DOHH2 (cell line): Measurements from ENCODE around the gene DGKZ.

ENCODE experiments used
- H3F3A ChIP-seq: fragments of 200-600 bp; sonication (generic), shearing (Covaris generic); 2 replicates; pipeline ENCODE4 v1.6.0; 2016; ENCODE audit warnings: antibody characterized with exemption, mild to moderate bottlenecking; ENCODE audit not compliant: control insufficient read depth, insufficient read depth
- H3K27ac ChIP-seq: fragments of 200-600 bp; sonication (generic); 2 replicates; pipeline ENCODE4 v1.5.1; 2014; ENCODE audit warnings: low read depth, mild to moderate bottlenecking, low read length, moderate library complexity
- H3K27me3 ChIP-seq: fragments of 200-600 bp; sonication (generic); 2 replicates; pipeline ENCODE4 v1.6.1; 2014; ENCODE audit warnings: mild to moderate bottlenecking, low read length, mixed read lengths; ENCODE audit not compliant: control insufficient read depth
- H3K36me3 ChIP-seq: fragments of 200-600 bp; sonication (generic); 2 replicates; pipeline ENCODE4 v1.6.1; 2014; ENCODE audit warnings: mild to moderate bottlenecking, low read length, moderate library complexity, mixed read lengths; ENCODE audit not compliant: control insufficient read depth
- H3K4me1 ChIP-seq: fragments of 200-600 bp; sonication (generic); 2 replicates; pipeline ENCODE4 v1.6.1; 2014; ENCODE audit warnings: mild to moderate bottlenecking, low read length, mixed read lengths; ENCODE audit not compliant: control insufficient read depth
- H3K4me2 ChIP-seq: fragments of 200-600 bp; sonication (generic); 2 replicates; pipeline ENCODE4 v1.6.0; 2014; ENCODE audit warnings: mild to moderate bottlenecking, low read length, moderate library complexity
- H3K4me3 ChIP-seq: fragments of 200-600 bp; sonication (generic); 2 replicates; pipeline ENCODE4 v1.5.1; 2014; ENCODE audit warnings: mild to moderate bottlenecking, low read length, mixed read lengths
- H3K79me2 ChIP-seq: fragments of 200-600 bp; sonication (generic); 2 replicates; pipeline ENCODE4 v1.6.1; 2014; ENCODE audit warnings: mild to moderate bottlenecking, low read length, mixed read lengths; ENCODE audit not compliant: control insufficient read depth
- H3K9me2 ChIP-seq: fragments of 200-600 bp; sonication (generic); replicated peaks from 2 replicates; pipeline ENCODE4 v1.6.1; 2014; ENCODE audit warnings: mild to moderate bottlenecking, low read length, mixed read lengths; ENCODE audit not compliant: control insufficient read depth
- H3K9me3 ChIP-seq: fragments of 200-600 bp; sonication (generic); 2 replicates; pipeline ENCODE4 v1.6.1; 2014; ENCODE audit warnings: antibody characterized with exemption, low read length, mixed read lengths; ENCODE audit not compliant: control insufficient read depth, insufficient read depth
- H4K20me1 ChIP-seq: fragments of 200-600 bp; sonication (generic); 2 replicates; pipeline ENCODE4 v1.6.0; 2014; ENCODE audit warnings: low read depth, mild to moderate bottlenecking, antibody characterized with exemption, low read length, moderate library complexity; ENCODE audit not compliant: control insufficient read depth, insufficient read depth
- EZH2phosphoT487 ChIP-seq: fragments of 200-600 bp; sonication (generic); IDR thresholded peaks from 2 replicates; pipeline ENCODE4 v1.6.1; 2017; ENCODE audit warnings: borderline replicate concordance, mild to moderate bottlenecking, antibody characterized with exemption, low read length, moderate library complexity, mixed read lengths
- TF ChIP-seq, protein P1 (sequence below): fragments of 200-600 bp; sonication (generic); IDR thresholded peaks from one replicate; pipeline ENCODE4 v1.5.1; 2014; ENCODE audit warnings: antibody characterized with exemption, mild to moderate bottlenecking, low read depth, low read length; ENCODE audit not compliant: poor library complexity, severe bottlenecking

DGKZ gene

GRCh38 chr11:46307785-46308341 lies 39.4 kb upstream of the DGKZ start:
- H3K4me3 ChIP-seq: no peak overlapping the region
- TF ChIP-seq EZH2phosphoT487: no peak
- TF ChIP-seq, protein P1, sequence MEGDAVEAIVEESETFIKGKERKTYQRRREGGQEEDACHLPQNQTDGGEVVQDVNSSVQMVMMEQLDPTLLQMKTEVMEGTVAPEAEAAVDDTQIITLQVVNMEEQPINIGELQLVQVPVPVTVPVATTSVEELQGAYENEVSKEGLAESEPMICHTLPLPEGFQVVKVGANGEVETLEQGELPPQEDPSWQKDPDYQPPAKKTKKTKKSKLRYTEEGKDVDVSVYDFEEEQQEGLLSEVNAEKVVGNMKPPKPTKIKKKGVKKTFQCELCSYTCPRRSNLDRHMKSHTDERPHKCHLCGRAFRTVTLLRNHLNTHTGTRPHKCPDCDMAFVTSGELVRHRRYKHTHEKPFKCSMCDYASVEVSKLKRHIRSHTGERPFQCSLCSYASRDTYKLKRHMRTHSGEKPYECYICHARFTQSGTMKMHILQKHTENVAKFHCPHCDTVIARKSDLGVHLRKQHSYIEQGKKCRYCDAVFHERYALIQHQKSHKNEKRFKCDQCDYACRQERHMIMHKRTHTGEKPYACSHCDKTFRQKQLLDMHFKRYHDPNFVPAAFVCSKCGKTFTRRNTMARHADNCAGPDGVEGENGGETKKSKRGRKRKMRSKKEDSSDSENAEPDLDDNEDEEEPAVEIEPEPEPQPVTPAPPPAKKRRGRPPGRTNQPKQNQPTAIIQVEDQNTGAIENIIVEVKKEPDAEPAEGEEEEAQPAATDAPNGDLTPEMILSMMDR: no peak
- no peaks in the 10 kb centered on the region for H3K27me3 ChIP-seq
- H3K27ac ChIP-seq: no peak overlapping the region
- H3K36me3 ChIP-seq: no peaks in the 10 kb centered on the region
- no peaks in the 10 kb centered on the region for H4K20me1 ChIP-seq
- H3K9me3 ChIP-seq: no peaks in the 10 kb centered on the region
- no peaks in the 10 kb centered on the region for H3K4me1 ChIP-seq
- H3F3A ChIP-seq: no peaks in the 10 kb centered on the region
- no peaks in the 10 kb centered on the region for H3K9me2 ChIP-seq
- no peak overlapping the region for H3K4me2 ChIP-seq
- H3K79me2 ChIP-seq: no peaks in the 10 kb centered on the region

DNA sequence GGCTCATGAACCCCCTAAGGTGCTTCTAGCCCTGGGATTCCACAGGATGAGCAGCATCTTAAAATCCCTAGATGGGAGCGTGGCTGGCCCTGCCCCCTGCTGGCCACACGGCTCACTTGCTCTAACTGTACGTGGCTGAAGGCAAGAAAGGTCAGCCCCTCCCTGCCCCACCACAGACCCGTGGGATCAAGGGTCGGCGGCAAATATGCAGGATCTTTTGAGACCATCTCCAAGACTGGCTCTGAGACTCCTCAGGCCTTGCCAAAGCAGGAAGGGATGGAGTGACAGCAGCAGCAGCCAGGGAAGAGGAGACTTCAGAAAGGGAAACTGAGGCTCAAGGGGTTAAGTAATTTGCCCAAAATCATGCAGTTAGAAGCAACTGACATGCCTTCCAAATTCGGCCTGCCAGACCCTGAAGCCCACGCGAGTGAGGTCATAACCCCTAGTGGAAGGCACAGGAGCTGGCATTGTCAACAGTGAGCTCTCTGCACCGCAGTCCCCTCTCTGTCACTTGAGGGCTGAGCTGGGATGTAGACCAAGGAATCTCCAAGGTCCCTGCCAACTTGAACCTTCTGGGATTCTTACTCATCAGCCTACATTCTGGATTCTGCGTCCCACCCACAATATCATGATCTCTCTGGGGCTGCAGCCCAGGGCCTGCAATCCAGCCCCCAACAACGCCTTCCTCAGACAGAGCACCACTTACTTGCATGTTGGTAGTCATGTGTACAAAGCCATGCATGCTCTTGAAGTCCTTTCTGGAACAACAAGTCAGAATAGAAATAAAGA lies 38.4 kb upstream of the DGKZ start:
- H3K79me2 ChIP-seq: no peaks in the 10 kb centered on the region
- H3K9me3 ChIP-seq: no peaks in the 10 kb centered on the region
- TF ChIP-seq, protein P1: peak; percentile 98
- TF ChIP-seq EZH2phosphoT487: no peak
- H3K36me3 ChIP-seq: no peaks in the 10 kb centered on the region
- no peaks in the 10 kb centered on the region for H4K20me1 ChIP-seq
- no peaks in the 10 kb centered on the region for H3K27me3 ChIP-seq
- H3K9me2 ChIP-seq: no peaks in the 10 kb centered on the region
- H3K4me1 ChIP-seq: no peaks in the 10 kb centered on the region
- H3F3A ChIP-seq: no peaks in the 10 kb centered on the region
- no peak overlapping the region for H3K4me3 ChIP-seq
- H3K27ac ChIP-seq: no peak overlapping the region
- no peak overlapping the region for H3K4me2 ChIP-seq

GRCh38 chr11:46309814-46310259 lies 37.4 kb upstream of the DGKZ start:
- no peak overlapping the region for H3K4me2 ChIP-seq
- H3K79me2 ChIP-seq: no peaks in the 10 kb centered on the region
- no peaks in the 10 kb centered on the region for H3K27me3 ChIP-seq
- peaks cover under 1% of the 10 kb centered on the region; the same call in 1 of the 2 replicates for H3K4me1 ChIP-seq
- H3K27ac ChIP-seq: no peak overlapping the region
- TF ChIP-seq EZH2phosphoT487: no peak
- TF ChIP-seq, protein P1: no peak
- no peaks in the 10 kb centered on the region for H3K9me2 ChIP-seq
- H3K9me3 ChIP-seq: no peaks in the 10 kb centered on the region
- no peaks in the 10 kb centered on the region for H4K20me1 ChIP-seq
- H3K4me3 ChIP-seq: no peak overlapping the region
- no peaks in the 10 kb centered on the region for H3F3A ChIP-seq
- H3K36me3 ChIP-seq: no peaks in the 10 kb centered on the region
